HUDEP-2 (cell line): Measurements from ENCODE around the gene CHST8.

Experiments used
- DNase-seq, 76 experiments: peaks; one replicate each; lab custom pipeline; 2025; ENCODE audit not compliant: unreplicated experiment in 76 of 76; lab: John Stamatoyannopoulos, UW

The CHST8 gene

GRCh38 chr19:33671211-33671610 lies 49.5 kb downstream of the CHST8 start:
- no peak for DNase-seq

- no peak for DNase-seq
Observed at GRCh38 chr19:33673258-33673875, 51.6 kb downstream of the CHST8 start.

DNA sequence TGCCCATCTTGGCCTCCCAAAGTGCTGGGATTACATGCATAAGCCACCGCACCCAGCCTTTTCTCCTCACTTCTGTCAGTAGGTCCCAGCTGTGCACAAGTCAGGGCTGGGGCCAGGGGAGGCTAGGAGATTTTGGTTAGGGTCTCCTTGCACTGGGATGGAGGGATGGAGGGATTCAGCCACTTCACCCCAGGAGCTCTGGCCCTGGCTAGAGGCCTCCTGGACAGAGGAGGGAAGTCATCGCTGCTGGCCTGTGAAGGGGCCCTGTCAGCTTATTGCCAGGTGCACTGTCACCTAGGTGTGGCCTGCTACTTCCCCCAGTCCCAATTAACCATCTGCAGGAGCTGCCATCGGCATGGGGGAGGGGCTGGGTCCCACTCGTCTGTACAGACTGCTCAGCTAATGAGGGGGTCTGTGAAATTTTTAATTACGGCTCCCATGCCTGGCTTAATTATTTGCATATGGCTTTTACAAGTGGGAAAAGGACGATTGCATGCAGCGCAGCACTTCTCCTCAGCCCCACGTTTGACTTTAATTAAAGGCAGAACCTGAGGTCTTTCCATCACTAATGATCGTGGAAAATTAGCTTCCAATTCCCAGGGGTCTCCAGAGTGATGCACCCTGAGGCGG lies 52.4 kb downstream of the CHST8 start:
- DNase-seq, result no peak

GRCh38 chr19:33674626-33675367 lies 53.0 kb downstream of the CHST8 start:
- no peak for DNase-seq

DNA sequence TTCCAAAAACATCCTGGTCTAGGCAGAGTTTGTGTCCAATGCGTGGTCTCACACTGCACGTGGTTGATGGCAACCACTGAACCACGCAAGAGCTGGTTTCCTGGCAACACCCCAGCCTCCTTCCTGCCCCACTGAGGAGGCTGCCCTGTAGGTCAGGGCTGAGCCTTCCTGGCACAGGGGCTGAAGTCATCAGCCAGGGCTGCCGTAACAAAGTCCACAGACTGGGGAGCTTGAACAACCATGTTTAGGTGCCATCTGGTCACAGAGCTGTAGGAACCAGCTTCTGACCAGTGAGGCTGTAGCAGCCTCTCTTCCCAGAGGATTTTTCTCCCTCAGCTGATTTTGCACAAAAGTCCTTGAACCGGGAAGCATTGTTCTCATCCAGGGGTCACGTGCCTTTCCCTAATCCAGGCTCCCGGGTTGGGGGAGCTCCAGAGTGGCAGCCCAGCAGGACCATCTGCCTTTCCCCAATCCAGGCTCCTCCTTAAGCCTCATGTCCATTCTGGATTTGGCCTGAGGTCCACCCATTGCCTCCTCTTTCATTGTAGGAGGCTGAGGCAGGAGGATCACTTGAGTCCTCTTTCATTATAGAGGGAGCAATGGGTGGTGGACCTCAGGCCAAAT lies 53.9 kb downstream of the CHST8 start:
- DNase-seq, result no peak

DNA sequence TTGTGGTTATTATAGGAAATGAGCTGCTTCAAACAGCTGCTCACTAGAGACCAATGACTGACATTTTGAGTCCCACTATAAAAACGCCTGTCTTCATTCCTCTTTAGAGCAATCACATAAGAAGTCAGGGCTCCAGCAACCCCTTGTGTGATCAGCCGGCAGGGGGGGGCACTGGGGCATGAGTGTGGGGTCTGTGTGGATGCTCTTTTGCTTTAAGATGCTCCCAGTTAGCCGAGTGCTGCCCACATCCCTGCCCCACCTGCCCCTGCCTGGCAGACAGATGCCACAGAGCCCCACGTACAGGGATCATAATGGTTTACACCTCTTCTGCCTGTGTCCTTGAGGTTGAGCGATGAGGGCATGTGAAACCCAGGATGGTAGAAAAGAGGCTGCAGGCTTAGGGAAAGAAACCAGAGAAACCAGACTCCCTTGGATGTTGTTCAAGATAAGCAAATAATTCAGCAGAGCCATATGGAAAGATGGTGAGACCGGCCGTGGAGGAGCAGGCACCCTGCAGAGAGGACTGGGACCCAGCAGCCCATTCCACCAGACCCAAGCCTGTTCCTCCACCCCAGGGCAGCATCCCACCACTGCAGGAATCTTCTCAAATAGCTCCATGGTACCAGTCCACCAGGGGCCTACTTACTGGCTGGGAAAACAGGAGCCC lies 55.4 kb downstream of the CHST8 start:
- no peak for DNase-seq

- DNase-seq, result no peak
Observed at GRCh38 chr19:33677745-33678426, 56.1 kb downstream of the CHST8 start.

DNA sequence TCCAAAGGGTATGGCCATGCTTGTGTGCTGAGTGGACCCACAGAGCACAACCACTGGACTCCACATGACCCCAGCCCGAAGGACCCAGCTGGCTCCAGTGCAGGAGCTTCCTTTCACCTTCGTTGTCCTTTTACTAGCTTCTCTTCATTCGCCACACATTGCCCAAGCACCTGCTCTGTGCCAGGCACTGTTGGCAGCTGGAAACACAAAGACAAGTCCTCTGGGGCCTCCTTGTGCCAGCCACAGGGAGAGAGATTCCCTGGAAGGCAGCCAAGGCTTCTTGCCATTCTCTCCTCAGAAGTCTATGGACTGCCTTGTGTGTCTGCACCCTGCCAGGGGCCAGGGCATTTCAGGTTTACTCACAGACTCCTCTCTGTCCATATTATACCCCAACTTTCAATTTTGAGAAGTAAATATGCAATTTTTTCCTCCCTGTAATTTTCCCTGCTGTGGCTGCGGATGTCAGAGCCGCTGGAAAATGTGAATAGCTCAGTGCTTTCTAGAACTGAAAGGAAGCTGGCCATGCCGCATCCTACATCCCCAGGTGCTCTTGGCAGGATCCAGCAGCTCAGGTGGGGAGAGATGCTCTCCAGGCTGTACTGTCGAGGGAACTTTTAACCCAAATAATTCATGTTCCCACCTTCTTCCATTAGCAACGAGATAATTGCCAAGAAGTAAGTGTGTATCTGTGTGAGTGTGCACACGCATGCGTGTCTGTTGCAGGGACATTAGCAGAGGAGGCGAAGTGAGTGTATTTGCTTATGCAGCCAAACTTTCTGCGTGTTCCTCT lies 57.2 kb downstream of the CHST8 start:
- no peak for DNase-seq

DNA sequence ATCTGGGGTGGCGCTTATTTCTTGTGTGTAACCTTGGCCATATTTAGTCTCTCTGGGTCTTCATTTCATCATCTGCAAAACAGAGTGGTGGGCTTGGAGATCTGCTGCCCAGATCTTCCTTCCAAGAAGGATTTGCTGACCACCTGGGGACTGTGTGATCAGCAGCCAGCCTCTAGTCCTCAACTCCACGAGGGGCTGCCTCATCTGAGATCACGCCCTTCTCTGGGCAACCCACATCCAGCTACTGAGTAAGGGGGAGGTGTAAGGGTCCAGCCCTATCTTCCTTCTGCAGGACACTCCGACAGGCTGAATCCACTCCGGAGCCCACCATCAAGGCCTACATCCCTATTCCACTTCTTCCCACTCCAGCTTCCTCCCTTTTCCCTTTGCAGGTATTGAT lies 57.9 kb downstream of the CHST8 start:
- no peak for DNase-seq

DNA sequence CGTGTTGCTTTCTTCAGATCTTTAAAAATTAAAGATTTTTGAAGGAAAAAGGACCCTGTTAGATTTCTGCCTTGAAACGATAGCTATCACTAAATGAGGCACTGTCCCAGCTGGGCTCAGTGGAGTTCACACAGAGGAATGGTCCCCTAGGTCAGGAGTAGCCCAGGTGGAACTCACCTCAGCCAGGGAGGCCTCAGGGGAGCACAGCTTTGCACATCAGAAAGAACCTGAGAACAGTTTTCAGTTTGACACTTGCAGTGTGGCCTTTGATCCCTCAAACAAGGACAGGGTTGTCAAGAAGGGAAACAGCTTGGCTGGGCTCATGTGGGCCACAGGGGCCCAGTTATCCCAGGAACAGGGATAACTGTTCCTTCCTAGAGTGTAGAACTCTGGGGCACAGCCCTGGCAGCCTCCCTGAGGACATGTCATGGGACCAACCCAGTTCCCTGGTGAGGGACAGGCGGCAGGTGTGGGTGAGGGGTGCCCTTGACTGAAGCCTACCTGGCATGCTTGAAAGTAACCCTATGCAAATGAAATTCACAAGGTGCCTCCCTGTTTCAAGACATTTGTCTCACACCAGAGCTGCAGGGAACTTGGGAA lies 59.4 kb downstream of the CHST8 start:
- no peak for DNase-seq

DNA sequence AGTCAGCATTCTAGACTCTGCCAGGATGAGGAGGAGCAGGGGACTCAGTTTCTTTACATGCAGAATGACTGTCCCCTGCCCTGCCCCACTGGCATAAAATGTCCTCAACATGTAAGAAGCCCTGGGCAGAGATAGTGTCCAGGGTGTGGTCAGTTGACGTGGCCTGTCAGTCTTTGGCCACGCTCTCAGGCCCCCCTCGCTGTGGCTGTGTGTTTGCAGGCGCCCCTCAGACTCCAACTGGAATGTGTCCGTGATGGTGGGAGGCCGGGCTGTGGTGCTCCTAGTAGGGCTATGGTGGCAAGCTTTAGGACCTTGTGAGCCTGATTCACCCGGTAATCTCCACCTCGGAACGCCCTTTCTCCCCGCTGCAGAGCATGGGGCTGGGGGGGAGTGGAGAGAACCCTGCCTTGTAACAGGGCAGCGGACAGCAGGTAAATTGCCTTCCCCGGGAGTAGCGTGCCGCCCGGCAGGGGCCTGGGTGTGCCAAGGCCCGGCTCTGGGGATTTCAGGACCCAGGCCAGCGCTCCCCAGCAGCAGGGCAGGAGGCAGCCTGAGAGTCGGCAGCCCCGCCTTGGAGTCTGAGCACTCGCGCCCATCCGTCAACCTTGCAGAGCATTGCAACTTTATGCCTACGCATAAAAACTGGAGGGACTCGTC lies 62.3 kb downstream of the CHST8 start:
- peak in 20 of 76 experiments; percentile 6 to 51 (median 19) for DNase-seq

DNA sequence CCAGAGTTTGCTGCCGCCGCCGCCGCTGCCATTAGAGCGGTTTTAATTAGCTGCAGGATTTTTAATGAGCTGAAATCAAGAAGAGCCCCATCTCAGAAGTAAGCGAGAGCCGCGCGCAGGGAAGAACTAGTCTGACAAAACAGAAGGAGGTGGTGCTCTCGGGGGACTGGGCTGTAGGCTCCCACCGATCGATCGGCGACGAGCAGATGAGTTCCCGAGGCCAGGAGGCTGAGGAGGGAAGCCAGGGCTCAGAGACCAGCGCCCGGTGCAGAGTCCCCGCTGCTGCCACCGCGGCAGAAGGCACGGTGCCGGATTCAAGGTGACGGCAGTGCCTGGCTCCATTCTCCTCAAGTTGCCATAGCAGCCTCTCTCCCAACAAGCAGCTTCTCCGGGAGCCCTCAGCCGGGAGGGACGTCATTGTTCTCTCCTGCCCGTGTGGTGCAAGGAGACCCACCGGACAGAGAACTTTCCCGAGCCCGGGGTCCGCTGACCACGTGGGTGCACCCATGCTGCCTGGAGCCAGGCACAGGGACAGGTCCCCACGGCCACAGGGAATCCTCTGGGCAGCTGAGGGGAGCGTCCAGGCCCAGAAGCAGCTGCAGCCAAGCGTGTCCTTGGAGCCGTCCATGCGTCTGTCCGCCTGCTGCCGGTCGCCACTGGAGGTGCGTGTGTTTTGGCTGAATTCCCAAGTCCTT lies 62.9 kb downstream of the CHST8 start:
- no peak for DNase-seq

GRCh38 chr19:33685541-33685940 lies 63.8 kb downstream of the CHST8 start:
- DNase-seq, result no peak

DNA sequence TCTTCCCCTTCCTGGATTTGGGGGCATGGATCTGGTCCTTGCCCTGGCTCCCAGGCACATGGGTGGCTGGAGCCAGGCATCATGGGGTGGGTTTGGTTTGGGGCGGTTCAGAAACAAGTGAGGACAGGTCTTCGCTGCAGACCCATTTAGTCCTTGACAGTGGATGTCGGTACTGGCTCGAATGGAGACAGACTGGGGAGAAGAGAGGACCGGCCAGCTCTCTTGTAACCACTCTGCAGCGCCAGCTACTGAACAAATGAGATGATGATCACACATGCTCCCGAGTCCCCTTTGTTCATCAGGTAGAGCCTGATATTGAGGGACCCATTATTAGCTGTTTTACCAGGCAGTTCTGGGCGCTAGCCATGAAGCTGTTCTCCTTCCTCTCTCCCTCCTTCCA lies 64.5 kb downstream of the CHST8 start:
- DNase-seq, result no peak

- DNase-seq, result no peak
Observed at GRCh38 chr19:33686687-33687480, 65.1 kb downstream of the CHST8 start.

DNA sequence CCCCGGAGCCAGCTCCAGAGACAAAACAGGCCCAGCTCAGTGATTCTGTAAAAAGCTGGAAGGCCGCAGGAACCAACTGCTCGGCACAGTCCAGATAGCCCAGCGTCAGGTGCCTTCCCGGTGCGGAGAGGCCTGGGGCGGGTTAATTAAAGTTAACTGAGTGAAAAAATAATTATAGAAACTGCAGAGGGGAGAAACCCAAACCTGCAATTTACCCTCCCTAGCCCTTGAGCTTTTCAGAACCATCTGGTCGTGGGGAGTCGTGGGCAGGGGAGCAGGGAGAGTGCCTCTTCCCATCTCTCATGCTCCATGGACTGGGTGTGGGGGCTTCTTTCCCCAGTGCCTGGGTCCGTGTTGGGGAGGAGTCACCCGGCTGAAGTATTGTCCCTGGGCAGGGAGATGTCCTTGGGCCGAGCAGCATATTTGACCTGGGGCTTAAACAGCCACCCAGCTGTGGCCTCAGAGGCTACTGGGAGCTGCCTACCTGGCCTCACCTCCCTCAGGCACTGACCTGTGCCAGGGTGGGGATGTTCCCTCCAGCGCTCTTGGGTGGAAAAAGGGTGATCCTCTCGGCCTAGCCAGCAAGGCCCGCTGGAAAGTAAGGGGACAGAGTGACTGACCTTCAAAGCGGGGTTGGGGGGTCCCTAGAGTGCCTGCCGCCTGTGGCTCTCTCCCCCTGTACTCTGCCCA lies 65.9 kb downstream of the CHST8 start:
- DNase-seq, result no peak
